Measurements from ENCODE around the gene IL10.
"Not testable (repeated sequence)": the region's sequence is repeated elsewhere in the genome, so short reads cannot be mapped to it uniquely, and the experiment has no call there.

IL10 gene

DNA sequence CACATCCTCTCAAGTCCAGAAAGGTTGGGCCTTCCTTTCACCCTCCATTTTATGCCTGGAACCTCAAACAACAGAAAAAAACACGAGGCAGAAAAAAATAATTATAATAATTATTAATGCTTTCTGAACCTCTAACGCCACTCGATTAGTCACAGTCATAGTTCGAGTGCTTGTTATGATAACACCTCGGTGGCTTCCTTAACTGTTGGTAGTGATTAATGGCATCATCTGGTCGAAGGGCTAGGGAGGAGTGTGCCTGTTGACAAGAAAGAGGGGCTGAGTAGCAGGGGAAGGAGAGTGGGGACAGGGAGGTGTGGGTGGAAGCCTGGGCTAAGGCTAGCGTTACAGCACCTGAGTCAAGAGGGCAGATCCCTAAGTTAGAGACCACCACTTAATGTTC, 21.3 kb upstream of the IL10 start:
- no peak for DNase-seq (ENCODE audit: low read depth)

DNA sequence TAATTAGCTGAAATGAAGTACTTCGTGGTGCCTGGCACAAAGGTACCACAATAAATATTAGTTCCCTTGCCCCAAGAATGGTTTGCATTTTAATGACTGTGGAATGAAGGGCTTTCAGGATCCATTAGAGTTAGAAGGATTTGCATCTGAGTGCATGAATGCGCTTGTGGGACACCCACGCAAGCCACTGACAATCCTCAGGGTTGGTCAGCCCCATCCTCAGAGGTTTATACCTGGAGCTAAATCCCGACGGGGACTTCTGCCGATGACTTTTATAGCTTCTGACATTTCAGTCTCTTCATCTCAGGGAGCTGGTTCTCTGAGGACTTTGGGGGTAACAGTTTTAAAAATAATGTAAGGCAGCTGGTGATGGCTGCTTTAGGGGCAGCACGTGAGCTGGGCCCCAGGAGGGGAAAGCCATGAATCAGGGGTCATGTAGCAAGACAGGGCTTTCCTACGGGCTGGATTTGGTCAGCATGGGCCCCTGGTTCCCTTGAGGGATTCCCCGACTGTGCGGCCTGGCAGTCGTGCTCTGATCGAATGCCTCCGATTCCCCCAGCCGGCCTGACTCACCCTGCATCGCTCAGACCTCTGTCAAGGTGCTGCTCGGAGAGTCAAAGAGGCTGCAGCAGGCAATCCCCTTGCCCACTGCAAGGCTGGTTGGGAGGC, 20.8 kb upstream of the IL10 start:
- DNase-seq (ENCODE audit: low read depth) = no peak

DNA sequence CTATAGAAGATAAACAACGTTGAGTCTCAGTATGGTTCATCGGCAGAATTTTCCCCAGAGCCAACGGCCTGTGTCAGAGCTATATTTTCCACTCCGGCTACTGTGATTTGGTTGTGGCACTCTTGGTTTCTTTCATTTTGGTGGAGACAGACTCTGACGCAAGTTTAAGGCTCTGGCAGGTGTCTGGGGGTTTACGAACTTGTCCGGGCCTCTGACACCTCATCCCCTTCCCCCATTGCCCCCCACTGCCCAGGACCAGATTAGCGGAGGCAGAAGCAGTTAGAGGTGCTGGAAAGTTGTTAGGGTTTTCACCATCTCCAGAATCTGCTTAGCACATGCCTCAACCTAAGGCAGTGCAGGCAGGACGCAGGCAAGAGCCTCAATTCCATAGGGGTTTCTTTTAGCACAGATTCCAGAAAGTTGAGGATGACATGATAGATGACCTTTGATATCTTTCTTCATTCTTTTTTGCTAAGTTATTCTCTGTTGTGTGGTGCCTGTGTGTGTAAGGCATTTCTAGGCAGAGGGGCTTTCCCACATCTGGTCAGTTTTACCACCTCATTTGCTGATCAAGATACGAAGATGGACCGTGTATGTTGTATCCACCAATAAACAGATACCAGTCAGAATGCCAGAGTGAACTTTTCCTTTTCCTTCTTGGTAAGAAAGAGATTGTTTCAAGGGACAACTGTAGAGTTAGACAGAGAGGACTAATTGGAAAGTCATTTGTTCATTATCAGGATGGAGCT, 18.4 kb upstream of the IL10 start:
- DNase-seq (ENCODE audit: low read depth) = no peak

DNA sequence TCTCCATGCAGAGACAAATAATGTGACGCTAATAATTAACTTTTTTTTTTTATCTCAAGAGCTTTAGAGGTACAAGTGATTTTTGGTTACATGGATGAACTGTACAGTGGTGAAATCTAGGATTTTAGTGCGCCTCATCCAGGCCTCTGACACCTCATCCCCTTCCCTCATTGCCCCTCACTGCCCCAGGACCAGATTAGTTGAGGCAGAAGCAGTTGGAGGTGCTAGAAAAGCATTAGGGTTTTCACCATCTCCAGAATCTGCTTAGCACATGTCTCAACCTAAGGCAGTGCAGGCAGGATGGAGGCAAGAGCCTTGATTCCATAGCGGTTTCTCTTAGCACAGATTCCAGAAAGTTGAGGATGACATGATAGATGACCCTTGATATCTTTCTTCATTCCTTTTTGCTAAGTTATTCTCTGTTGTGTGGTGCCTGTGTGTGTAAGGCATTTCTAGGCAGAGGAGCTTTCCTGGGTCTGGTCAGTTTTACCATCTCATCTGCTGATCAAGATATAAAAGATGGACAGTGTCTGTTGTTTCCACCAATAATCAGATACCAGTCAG, 16.3 kb upstream of the IL10 start:
- DNase-seq (ENCODE audit: low read depth) = no peak

- no peak for DNase-seq (ENCODE audit: low read depth)
Observed at GRCh38 chr1:206787891-206788290, 15.6 kb upstream of the IL10 start.

DNA sequence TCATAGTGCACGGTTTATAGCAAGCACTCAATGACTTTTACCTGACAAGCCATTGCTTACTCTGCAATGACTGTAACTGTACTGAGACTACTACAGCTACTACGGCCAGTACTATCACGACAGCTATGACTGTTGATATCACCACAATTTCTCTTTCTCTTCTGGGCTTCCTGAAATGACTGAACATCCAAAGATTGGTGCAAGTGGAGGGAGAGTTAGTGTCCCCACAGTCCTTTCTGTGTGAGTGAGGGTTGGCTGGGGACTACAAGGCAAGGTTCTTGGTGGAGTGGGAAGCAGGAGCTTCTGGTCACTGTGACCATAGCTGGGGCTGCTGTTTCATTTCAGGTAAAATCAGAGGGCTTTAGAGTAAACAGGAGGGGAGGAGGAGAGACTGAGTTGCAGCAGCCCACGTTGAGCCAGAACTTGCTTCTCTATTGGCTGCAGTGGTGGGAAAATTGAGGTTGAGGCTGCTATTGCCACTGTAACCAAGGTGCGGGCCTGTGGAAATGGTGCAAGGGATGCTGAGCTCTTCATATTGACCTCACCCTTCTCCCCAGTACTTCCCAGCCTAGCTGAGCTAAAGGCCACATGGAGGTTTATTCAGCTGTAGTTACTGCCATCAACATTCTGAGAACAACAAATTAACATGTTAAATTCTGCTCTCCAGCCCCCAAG, 14.1 kb upstream of the IL10 start:
- no peak for DNase-seq (ENCODE audit: low read depth)

DNA sequence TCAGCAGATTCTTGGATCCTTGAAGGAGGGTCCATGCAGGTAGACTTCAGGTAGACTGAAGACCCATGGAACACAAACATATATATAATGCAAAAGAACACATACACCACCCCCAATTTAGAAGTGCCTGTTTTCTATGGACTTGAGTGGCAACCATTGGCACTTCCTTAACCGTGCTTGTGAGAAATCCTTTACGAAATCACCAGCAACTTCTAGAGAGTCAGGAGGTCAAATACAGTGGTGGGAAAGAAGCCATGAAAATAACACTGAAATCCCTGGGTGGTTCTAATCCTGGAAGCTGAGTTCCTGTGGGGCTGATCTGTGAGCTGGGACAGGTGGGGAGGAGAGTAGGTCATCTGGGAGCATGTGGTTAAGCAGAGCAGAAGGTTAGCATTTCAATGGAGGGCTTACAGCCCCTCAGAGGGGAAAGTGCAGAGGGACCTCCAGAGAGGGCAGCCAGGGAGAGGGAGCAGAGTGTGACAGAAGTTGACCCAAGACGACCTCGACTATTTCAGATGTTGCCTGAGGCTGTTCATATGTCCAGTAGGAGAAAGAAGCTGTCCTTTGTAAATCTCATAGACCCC, 13.0 kb upstream of the IL10 start:
- no peak for DNase-seq (ENCODE audit: low read depth)

DNA sequence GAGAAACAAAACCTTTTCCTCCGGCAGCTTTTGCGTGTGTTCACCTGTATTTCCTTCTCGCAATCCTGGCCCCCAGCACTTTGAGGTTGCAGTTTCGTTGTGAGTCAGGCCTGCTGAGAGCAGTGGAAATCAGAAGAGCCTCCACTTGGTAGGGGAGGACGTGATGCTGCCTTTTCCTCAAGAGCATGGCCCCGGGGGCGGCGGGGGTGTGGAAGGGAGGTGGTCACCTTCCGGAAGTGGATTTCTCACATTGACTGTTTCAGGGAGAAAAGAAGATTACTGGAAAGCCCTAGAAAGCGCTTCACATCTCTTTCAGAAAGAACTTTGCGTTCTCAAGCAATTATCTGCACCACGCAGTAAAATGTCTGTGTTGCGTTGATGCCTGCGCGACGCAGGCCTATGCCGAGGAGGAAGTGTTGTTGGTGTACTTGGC, 12.2 kb upstream of the IL10 start:
- DNase-seq (ENCODE audit: low read depth) = peak; percentile 42

- DNase-seq (ENCODE audit: low read depth) = no peak
Observed at GRCh38 chr1:206783506-206783905, 11.2 kb upstream of the IL10 start.

GRCh38 chr1:206782448-206782847, 10.2 kb upstream of the IL10 start:
- DNase-seq (ENCODE audit: low read depth) = no peak

GRCh38 chr1:206779638-206780037, 7.3 kb upstream of the IL10 start:
- DNase-seq (ENCODE audit: low read depth) = no peak

GRCh38 chr1:206778911-206779310, 6.6 kb upstream of the IL10 start:
- DNase-seq (ENCODE audit: low read depth) = not testable (repeated sequence)

- no peak for DNase-seq (ENCODE audit: low read depth)
Observed at GRCh38 chr1:206778031-206778430, 5.7 kb upstream of the IL10 start.

DNA sequence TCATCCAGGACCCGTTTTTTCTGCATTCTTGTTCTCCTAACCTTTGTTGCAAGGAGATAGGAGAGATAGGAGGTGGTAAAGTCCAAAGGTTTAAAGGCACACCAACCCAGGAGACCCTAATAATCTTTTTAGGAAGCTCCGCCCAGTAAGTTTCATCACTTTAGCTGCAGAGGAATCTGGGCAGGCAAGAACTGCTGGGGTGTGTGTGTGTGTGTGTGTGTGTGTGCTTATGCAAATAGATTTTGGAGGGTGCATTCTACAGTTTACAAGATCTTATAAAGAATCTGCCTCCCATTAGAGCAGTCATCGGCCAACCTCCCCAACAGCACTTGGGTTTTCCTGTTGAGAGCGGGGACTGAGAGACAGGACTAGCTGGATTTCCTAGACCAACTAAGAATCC, 3.9 kb upstream of the IL10 start:
- no peak for DNase-seq (ENCODE audit: low read depth)

- no peak for DNase-seq (ENCODE audit: low read depth)
Observed at GRCh38 chr1:206774093-206774492, 1.8 kb upstream of the IL10 start.

GRCh38 chr1:206771338-206771692, 979 bp downstream of the IL10 start:
- DNase-seq (ENCODE audit: low read depth) = no peak

DNA sequence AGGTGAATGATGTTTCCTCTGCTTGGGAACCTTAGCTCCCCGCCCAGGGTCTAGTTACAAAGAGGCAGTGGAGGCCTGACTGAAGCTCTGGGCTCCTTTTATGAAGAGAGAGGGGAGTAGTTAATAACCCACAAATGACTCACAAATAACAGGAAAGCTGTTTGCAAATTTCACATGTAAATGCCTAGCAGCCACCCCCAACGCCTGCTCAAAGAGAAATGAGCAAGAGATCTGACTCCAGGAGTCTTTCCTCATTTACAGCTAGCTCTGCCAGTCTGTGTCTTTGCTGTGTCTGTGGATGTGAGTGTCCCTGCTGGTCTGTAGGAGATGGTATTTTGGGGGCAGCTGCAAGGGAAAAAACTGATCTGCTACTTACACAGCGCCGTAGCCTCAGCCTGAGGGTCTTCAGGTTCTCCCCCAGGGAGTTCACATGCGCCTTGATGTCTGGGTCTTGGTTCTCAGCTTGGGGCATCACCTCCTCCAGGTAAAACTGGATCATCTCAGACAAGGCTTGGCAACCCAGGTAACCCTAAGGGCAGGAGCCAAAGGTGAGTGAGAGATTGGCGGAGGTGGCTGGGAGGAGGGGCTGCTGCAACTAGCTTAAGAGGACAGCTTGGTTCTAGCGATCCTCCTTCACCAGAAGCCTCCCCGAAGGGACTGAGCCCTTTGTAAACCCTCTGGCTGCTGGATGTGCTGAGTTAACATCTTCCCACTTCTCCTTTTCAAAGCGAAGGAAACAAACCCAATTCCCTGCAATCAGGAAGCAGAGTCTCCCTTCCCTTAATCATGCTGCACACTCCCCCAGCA, 1.6 kb downstream of the IL10 start, which contains the start of gene IL19:
Gene IL19, plus strand, starts transcription at position 243 of the 807 bp plus-strand sequence. CDS start 65,890 bp downstream, outside the sequence.
- no peak for DNase-seq (ENCODE audit: low read depth)

- no peak for DNase-seq (ENCODE audit: low read depth)
Observed at GRCh38 chr1:206769304-206769731, 3.0 kb downstream of the IL10 start.

DNA sequence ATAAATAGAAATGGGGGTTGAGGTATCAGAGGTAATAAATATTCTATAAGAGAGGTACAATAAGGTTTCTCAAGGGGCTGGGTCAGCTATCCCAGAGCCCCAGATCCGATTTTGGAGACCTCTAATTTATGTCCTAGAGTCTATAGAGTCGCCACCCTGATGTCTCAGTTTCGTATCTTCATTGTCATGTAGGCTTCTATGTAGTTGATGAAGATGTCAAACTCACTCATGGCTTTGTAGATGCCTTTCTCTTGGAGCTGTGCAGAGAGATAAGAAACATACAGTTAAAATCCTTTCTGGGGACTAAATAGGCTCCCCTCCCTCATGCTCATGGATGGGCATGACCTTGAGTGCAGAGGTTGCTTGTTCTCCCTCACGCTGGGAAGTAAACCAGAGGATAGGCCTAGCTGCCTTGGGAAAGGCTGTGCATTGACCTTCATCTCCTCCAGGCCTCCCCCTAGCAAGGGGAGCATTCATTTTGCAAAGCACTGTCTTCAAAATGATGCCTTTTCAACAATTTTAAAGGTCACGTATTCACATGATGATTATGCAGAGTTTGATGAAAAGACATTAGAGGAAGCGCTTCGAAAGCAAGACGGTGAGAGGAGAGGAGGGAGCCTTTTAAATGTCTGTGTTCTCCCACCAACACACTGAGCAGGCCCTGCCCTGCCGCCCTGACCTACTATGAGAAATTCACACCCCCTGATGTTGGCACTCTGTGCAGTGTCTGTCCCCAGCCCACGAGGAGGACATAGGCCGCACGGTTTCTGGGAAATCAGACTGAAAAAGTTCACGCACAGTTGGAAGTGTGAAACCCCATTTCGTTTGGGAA, 3.6 kb downstream of the IL10 start:
- DNase-seq (ENCODE audit: low read depth) = no peak

DNA sequence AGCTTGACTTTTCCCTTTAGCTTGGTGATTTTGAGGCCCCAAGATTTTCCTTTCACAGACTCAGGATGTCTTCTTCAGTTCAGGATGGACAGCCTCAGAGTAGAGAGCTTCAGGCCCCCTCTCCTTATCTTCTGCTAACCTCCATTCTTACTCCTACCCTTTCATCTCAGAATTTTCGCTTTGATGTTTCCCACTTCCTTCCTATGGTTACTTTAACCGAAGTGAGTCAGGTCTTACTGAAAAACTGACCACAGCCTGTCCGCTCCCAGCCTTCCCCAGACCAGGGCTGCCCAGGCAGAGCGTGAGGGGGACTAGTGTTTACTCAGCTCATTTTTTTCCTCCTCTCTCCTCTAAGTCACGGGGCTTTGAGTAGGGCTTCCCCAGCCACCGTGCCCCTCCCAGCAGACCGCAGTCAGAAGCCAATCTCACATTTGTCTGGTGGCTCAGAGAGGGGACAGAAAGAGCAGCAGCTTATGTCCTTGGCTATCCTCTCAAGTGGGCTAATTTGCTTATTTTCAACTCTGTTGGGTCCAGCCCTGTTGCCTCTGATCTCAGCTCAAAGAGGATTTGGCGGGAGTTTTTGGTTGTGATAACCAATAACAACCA, 5.9 kb downstream of the IL10 start:
- no peak for DNase-seq (ENCODE audit: low read depth)

All from stimulated activated CD8-positive, alpha-beta memory T cell treated with anti-CD3 and anti-CD28 coated beads, Interleukin-15, amount 100 ng/mL, for 24 hours (primary cell).